Breast epithelium (tissue), 3 donors: ENCODE measurements around the gene COMMD3.

ENCODE experiments used
- CTCF ChIP-seq, 3 donors: fragments of 450-650 bp; IDR thresholded peaks; one replicate each; pipeline ENCODE4 v1.5.1; 2016 to 2017; ENCODE audit warnings: antibody characterized with exemption in 3 of 3, mild to moderate bottlenecking in 3 of 3, moderate library complexity in 3 of 3
- POLR2A ChIP-seq: fragments of 450-650 bp; IDR thresholded peaks from one replicate; pipeline ENCODE4 v1.6.1; 2016; ENCODE audit warnings: antibody characterized with exemption, mild to moderate bottlenecking, moderate library complexity
- POLR2AphosphoS5 ChIP-seq, 3 donors: sonication (generic); formaldehyde crosslinking; IDR thresholded peaks; one replicate each; pipeline ENCODE4 v1.6.1; 2017; ENCODE audit warnings: antibody characterized with exemption in 3 of 3

GRCh38 chr10:22268503-22268902 is 47.7 kb upstream of the COMMD3 start:
- TF ChIP-seq CTCF (IDR thresholded peaks at IDR 0.05) (no peak), POLR2AphosphoS5 (IDR thresholded peaks at IDR 0.05) (no peak), POLR2A (no peak)
